Measurements from ENCODE around the gene CCR3. TPM values are rescaled to one million over a fixed set of nuclear protein-coding genes. Genes with fewer than 3 reads are reported as not detected.

The CCR3 gene
- not detected for polyA plus RNA-seq (2012; ENCODE audit: insufficient read depth, insufficient read length, low read depth)

- Histone ChIP-seq H3K27me3 (no peaks in the 10 kb centered on the region), H3K36me3 (no peaks in the 10 kb centered on the region), H3K9me3 (no peaks in the 10 kb centered on the region), H3K4me3 (ENCODE audit: low read depth, low read length) (no peak within 1 kb of the TSS), H3K4me1 (no peaks in the 10 kb centered on the region)
- DNase-seq: no peak
- no peak for TF ChIP-seq CTCF (IDR thresholded peaks at IDR 0.05; ENCODE audit: low read depth, low read length)
These were observed at the start of gene CCR3 for GRCh38 chr3:46242120-46242519. TSS of gene CCR3 (plus strand) at chr3:46242460. CDS start at chr3:46265159, 22,699 bp downstream.

GRCh38 chr3:46192939-46193338 is 49.3 kb upstream of the CCR3 start:
- Histone ChIP-seq H3K9me3 (no peaks in the 10 kb centered on the region), H3K4me1 (no peaks in the 10 kb centered on the region), H3K36me3 (no peaks in the 10 kb centered on the region), H3K27me3 (no peaks in the 10 kb centered on the region), H3K4me3 (ENCODE audit: low read depth, low read length) (no peak overlapping the region)
- TF ChIP-seq CTCF (IDR thresholded peaks at IDR 0.05; ENCODE audit: low read depth, low read length): no peak
- DNase-seq: no peak

GRCh38 chr3:46193436-46193835 is 48.8 kb upstream of the CCR3 start:
- Histone ChIP-seq H3K27me3 (no peaks in the 10 kb centered on the region), H3K4me3 (ENCODE audit: low read depth, low read length) (no peak overlapping the region), H3K4me1 (no peaks in the 10 kb centered on the region), H3K36me3 (no peaks in the 10 kb centered on the region), H3K9me3 (no peaks in the 10 kb centered on the region)
- no peak for DNase-seq
- no peak for TF ChIP-seq CTCF (IDR thresholded peaks at IDR 0.05; ENCODE audit: low read depth, low read length)

GRCh38 chr3:46194868-46195553 is 47.2 kb upstream of the CCR3 start:
- no peak for TF ChIP-seq CTCF (IDR thresholded peaks at IDR 0.05; ENCODE audit: low read depth, low read length)
- no peaks in the 10 kb centered on the region for H3K9me3 ChIP-seq
- no peaks in the 10 kb centered on the region for H3K4me1 ChIP-seq
- H3K36me3 ChIP-seq: no peaks in the 10 kb centered on the region
- H3K4me3 ChIP-seq (ENCODE audit: low read depth, low read length): no peak overlapping the region
- DNase-seq: no peak
- no peaks in the 10 kb centered on the region for H3K27me3 ChIP-seq

- H3K9me3 ChIP-seq: no peaks in the 10 kb centered on the region
- no peak overlapping the region for H3K4me3 ChIP-seq (ENCODE audit: low read depth, low read length)
- no peaks in the 10 kb centered on the region for H3K4me1 ChIP-seq
- no peak for TF ChIP-seq CTCF (IDR thresholded peaks at IDR 0.05; ENCODE audit: low read depth, low read length)
- no peaks in the 10 kb centered on the region for H3K27me3 ChIP-seq
- H3K36me3 ChIP-seq: no peaks in the 10 kb centered on the region
- DNase-seq: no peak
These were observed 45.9 kb upstream of the CCR3 start for GRCh38 chr3:46196261-46196957.

GRCh38 chr3:46200211-46200610 is 42.0 kb upstream of the CCR3 start:
- no peak for DNase-seq
- H3K9me3 ChIP-seq: no peaks in the 10 kb centered on the region
- no peaks in the 10 kb centered on the region for H3K27me3 ChIP-seq
- H3K4me1 ChIP-seq: no peaks in the 10 kb centered on the region
- H3K36me3 ChIP-seq: no peaks in the 10 kb centered on the region
- no peak for TF ChIP-seq CTCF (IDR thresholded peaks at IDR 0.05; ENCODE audit: low read depth, low read length)
- H3K4me3 ChIP-seq (ENCODE audit: low read depth, low read length): no peak overlapping the region
